GM18517 (cell line): ENCODE results near the gene PGM1.

Experiments used
- ATAC-seq: cut with Tn5 transposase; IDR thresholded peaks from one replicate; pipeline ENCODE4 v1.9.1; 2021; ENCODE audit warnings: mild to moderate bottlenecking, moderate library complexity; ENCODE audit not compliant: unreplicated experiment

PGM1 gene

GRCh38 chr1:63691701-63692425, 98.7 kb downstream of the PGM1 start:
- no peak for ATAC-seq

- ATAC-seq, result peak; percentile 63
These were observed 100.8 kb downstream of the PGM1 start for GRCh38 chr1:63693944-63694571.

GRCh38 chr1:63698001-63698838, 105.0 kb downstream of the PGM1 start:
- no peak for ATAC-seq

- no peak for ATAC-seq
These were observed 108.0 kb downstream of the PGM1 start for GRCh38 chr1:63701187-63701586.

- ATAC-seq, result no peak
These were observed 110.5 kb downstream of the PGM1 start for GRCh38 chr1:63703701-63704107.

- no peak for ATAC-seq
These were observed 111.2 kb downstream of the PGM1 start for GRCh38 chr1:63704443-63704842.

GRCh38 chr1:63705078-63705477, 111.9 kb downstream of the PGM1 start:
- ATAC-seq, result peak; percentile 89

GRCh38 chr1:63709267-63709828, 116.1 kb downstream of the PGM1 start:
- ATAC-seq, result no peak
